Heart right ventricle (tissue), 16 donors: ENCODE results near the gene TPRA1. TPM values are rescaled to one million over a fixed set of nuclear protein-coding genes. Genes with fewer than 3 reads are reported as not detected.
"Not testable (repeated sequence)": the region's sequence is repeated elsewhere in the genome, so short reads cannot be mapped to it uniquely, and the experiment has no call there.

Experiments
- ATAC-seq, 8 donors: fragments of 200-7000 bp; cut with Tn5 transposase; one replicate each; pipeline ENCODE4 v1.9.1; 2020; ENCODE audit warnings: mild to moderate bottlenecking in 8 of 8, moderate library complexity in 8 of 8, moderate number of reproducible peaks in 1 of 8
- DNase-seq, 2 donors: peaks; one replicate each; pipeline ENCODE4 v3.0.0-alpha.2; 2020
- H3K27ac ChIP-seq, 10 donors: fragments of 200-600 bp; sonication (generic) in 2 of 10; one replicate each; pipeline versions ENCODE4 v1.5.0 to v1.8.0; 2020 to 2022; ENCODE audit warnings: mild to moderate bottlenecking in 3 of 10
- H3K27me3 ChIP-seq, 7 donors: fragments of 200-600 bp; one replicate each; pipeline ENCODE4 v1.8.0; 2021 to 2022; ENCODE audit warnings: mild to moderate bottlenecking in 2 of 7
- H3K36me3 ChIP-seq, 9 donors: fragments of 200-600 bp; sonication (generic) in 1 of 9; one replicate each; pipeline versions ENCODE4 v1.5.0 to v1.8.0; 2020 to 2022; ENCODE audit warnings: mild to moderate bottlenecking in 2 of 9
- H3K4me1 ChIP-seq, 9 donors: fragments of 200-600 bp; sonication (generic) in 1 of 9; one replicate each; pipeline versions ENCODE4 v1.5.0 to v1.8.0; 2020 to 2022; ENCODE audit warnings: mild to moderate bottlenecking in 4 of 9
- H3K4me3 ChIP-seq, 10 donors: fragments of 200-600 bp; sonication (generic) in 2 of 10; one replicate each; pipeline versions ENCODE4 v1.5.0 to v1.8.0; 2020 to 2022; ENCODE audit warnings: mild to moderate bottlenecking in 7 of 10, moderate library complexity in 2 of 10
- H3K9me3 ChIP-seq, 11 donors: fragments of 200-600 bp in 10 of 11; sonication (generic) in 2 of 11; one replicate each; pipeline versions ENCODE4 v1.5.0 to v1.8.0; 2013 to 2022; ENCODE audit warnings: mild to moderate bottlenecking in 2 of 11, control low read depth in 1 of 11, moderate library complexity in 1 of 11
- WGBS, 2 donors: extraction: QIAGEN DNeasy Blood & Tissue Kit; methylation state at CpG; one replicate each; pipeline ENCODE4 v1.1.7; 2013; ENCODE audit warnings: inconsistent platforms in 1 of 2; 5-methylcytosine and 5-hydroxymethylcytosine counted together
- intact Hi-C, 10 donors: fragments of 100-400 bp; cut with DNase I; formaldehyde crosslinking; loops; one replicate each; pipeline versions ENCODE4 v1.11.1 to v1.14.2; 2022
- polyA plus RNA-seq, 2 donors: library from polyadenylated mRNA; stranded (reverse); fragments of 200-250 nt; gene quantifications; one replicate each; pipeline ENCODE4 v1.2.3, GENCODE V29; 2013
- total RNA-seq, 10 donors: library from RNA; stranded (reverse); fragmentation: NEBNext Ultra II Directional in 3 of 10; extraction: Animal tissue kit (Norgen Biotek cat#: 25700) in 3 of 10; gene quantifications; one replicate each; pipeline versions ENCODE4 v1.2.1 to v1.2.4, GENCODE V29; 2021 to 2023
- TF ChIP-seq, protein P1 (sequence below), 9 donors: fragments of 200-600 bp; sonication (generic) in 2 of 9; IDR thresholded peaks; one replicate each; pipeline versions ENCODE4 v1.5.0 to v1.8.0; 2021 to 2022; ENCODE audit warnings: antibody characterized with exemption in 9 of 9, mild to moderate bottlenecking in 5 of 9, moderate library complexity in 1 of 9
- donor health status: Arrhythmogenic right ventricular cardiomyopathy.
- donor health status: ischemic (EF 13 %, LVEDD 7.1; RV severe dilation, severe dysfunction).
- donor health status: healthy with polysubstance abuse.
- donor health status: DM: no; HTN: yes; CAD: no.
- donor health status: DM: no; HTN: no; CAD: no.
- donor health status: ischemic (EF 25% LVEDD 6.9; RV normal size, moderate dysfunction).
- donor health status: ischemic (EF 25% LVEDD 5.7; RV mildly dilated, moderate dysfunction).
- donor health status: healthy.
- donor health status: DM: yes; HTN: yes; CAD: no.
- donor health status: Ischemic cardiomyopathy.
- donor health status: ischemic (EF 35%, LVEDD 5.7; RV mildly dilated, moderate dysfunction).
- donor health status: nonischemic (EF 11% LVEDD 7.7; RV severe dilation, severe dysfunction).
- donor health status: DM: yes; HTN: yes; CAD: no.
- donor health status: PGD.
- donor health status: ischemic (EF 29% LVEDD 5.4; RV normal size, mild dysfunction).
- donor health status: nonischemic (EF 23%, LVEDD 6.1; RV moderate dilation, normal function).

The TPRA1 gene
- total and polyA plus RNA-seq, 12 donors, result 11.0 to 26.0 (median 17.3) TPM

DNA sequence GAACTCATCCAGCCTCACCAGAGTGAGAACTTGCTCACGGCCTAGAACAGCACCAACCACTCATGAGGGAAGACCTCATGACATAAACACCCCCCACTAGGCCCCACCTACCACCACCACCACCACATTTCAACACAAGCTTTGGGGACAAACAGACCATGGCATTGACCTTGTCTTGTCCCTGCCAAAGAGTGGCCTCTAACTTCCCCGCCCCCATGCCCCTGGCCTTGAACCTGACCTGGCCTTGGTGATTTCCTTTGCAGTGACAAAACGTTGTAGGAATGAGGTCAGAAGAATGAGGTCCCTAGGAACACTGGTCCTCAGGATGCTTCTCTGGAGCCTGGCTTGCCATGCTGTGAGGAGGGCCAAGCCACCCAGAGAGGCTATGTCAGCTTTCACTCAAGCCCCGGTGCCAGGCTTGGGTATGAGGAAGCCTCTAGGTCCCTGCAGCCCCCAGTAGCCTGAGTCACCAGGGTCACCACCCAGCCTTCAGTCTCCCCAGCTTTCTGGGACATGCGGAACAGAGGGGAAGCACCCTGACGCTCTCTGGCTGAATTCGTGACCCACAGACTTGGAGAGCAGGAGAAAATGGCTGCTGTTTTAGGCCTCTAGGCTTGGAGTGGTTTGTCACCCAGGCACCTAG lies 57.9 kb downstream of the TPRA1 start:
- H3K36me3 ChIP-seq, result no peaks in the 10 kb centered on the region
- 88 to 92% methylated on average over 7 of the region's 7 CpGs for WGBS, 2 donors
- no peak overlapping the region for H3K4me3 ChIP-seq
- peaks cover 0 to 5% (median 0%) of the 10 kb centered on the region in 11 donors for H3K9me3 ChIP-seq
- ATAC-seq, result no peak
- TF ChIP-seq, protein P1, sequence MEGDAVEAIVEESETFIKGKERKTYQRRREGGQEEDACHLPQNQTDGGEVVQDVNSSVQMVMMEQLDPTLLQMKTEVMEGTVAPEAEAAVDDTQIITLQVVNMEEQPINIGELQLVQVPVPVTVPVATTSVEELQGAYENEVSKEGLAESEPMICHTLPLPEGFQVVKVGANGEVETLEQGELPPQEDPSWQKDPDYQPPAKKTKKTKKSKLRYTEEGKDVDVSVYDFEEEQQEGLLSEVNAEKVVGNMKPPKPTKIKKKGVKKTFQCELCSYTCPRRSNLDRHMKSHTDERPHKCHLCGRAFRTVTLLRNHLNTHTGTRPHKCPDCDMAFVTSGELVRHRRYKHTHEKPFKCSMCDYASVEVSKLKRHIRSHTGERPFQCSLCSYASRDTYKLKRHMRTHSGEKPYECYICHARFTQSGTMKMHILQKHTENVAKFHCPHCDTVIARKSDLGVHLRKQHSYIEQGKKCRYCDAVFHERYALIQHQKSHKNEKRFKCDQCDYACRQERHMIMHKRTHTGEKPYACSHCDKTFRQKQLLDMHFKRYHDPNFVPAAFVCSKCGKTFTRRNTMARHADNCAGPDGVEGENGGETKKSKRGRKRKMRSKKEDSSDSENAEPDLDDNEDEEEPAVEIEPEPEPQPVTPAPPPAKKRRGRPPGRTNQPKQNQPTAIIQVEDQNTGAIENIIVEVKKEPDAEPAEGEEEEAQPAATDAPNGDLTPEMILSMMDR (IDR thresholded peaks at IDR 0.05), result no peak
- DNase-seq, result no peak
- H3K27me3 ChIP-seq, result peaks cover 0 to 7% (median 0%) of the 10 kb centered on the region in 7 donors
- H3K27ac ChIP-seq, result no peak overlapping the region
- H3K4me1 ChIP-seq, result no peaks in the 10 kb centered on the region
- intact Hi-C loops, result no loop called here

GRCh38 chr3:127531821-127532220 lies 58.7 kb downstream of the TPRA1 start:
- H3K4me3 ChIP-seq, result no peak overlapping the region
- DNase-seq, result no peak
- no peak for ATAC-seq
- peaks cover 0 to 8% (median 0%) of the 10 kb centered on the region in 7 donors for H3K27me3 ChIP-seq
- no peaks in the 10 kb centered on the region for H3K36me3 ChIP-seq
- no peak overlapping the region for H3K27ac ChIP-seq
- H3K9me3 ChIP-seq, result peaks cover 0 to 6% (median 0%) of the 10 kb centered on the region in 11 donors
- no peaks in the 10 kb centered on the region for H3K4me1 ChIP-seq
- TF ChIP-seq, protein P1 (IDR thresholded peaks at IDR 0.05), result no peak
- 87 to 90% methylated on average over 2 of the region's 2 CpGs for WGBS, 2 donors
- intact Hi-C loops, result no loop called here

- ATAC-seq, intact Hi-C loops: not testable (repeated sequence)
- WGBS, 2 donors, result 93 to 95% methylated on average over 7 of the region's 7 CpGs
These were observed 59.7 kb downstream of the TPRA1 start for GRCh38 chr3:127530863-127531262.

DNA sequence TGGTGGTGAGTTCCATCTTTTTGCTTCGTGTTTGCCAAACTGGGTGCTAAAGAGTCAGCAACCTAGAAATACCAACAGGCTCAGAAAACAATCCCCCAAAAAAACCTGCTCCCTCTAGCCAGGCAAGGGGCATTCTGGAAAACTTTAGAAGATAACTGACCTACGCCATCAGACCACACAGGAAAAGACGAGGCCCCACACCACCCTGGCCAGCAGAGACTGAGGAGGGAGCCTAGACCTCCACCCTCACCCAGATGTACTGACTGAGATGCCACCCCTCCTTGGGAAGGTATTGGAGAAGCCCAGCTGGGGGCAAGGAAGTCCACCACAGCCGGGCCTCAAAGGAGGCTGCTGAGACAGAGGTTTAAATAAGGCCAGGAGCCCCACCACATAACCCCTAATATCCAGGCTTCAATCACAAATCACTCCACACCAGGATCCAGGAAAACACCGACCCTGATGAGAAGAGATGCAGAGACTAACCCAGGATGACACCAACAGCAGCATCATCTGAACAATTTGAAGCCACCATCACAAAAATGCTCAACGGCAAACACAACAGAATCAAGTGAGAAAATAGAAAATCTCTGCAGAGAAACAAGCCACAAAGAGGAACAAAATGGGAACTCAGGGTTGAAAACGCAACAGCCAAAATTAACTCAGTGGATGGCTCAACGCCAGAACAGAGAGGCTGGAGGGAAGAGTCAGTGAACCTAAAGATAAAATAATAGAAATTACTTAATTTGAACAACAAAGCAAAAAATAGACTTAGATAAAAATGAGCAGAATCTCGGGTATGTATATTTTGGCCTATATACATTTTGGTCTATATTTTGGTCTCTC lies 61.0 kb downstream of the TPRA1 start:
- 68 to 71% methylated on average over 9 of the region's 9 CpGs for WGBS, 2 donors
- Histone ChIP-seq H3K4me1 (no peaks in the 10 kb centered on the region), H3K4me3 (no peak overlapping the region), H3K36me3 (no peaks in the 10 kb centered on the region), H3K9me3 (peaks cover 0 to 6% (median 0%) of the 10 kb centered on the region in 11 donors), H3K27ac (no peak overlapping the region), H3K27me3 (peaks cover 0 to 20% (median 8%) of the 10 kb centered on the region in 7 donors)
- TF ChIP-seq, protein P1 (IDR thresholded peaks at IDR 0.05), result no peak
- ATAC-seq, result no peak
- intact Hi-C loops, result no loop called here
- no peak for DNase-seq

More at GRCh38 chr3:127530863-127531262, 59.7 kb downstream of the TPRA1 start:
- H3K27me3 ChIP-seq, result peaks cover 0 to 13% (median 6%) of the 10 kb centered on the region in 7 donors
- H3K9me3 ChIP-seq, H3K27ac ChIP-seq, H3K4me1 ChIP-seq, H3K4me3 ChIP-seq, H3K36me3 ChIP-seq, DNase-seq: not testable (repeated sequence)
